ENCODE data around the gene TDRD6. TPM values are rescaled to one million over a fixed set of nuclear protein-coding genes. Genes with fewer than 3 reads are reported as not detected.

TDRD6 gene
- total RNA-seq, 1 donor from 2014 or later = 0.53 TPM

GRCh38 chr6:46688117-46688965 is 656 bp downstream of the TDRD6 start:
- intact Hi-C loops (cut with DNase I) = no loop called here
- no peaks in the 10 kb centered on the region for H3K9me3 ChIP-seq
- no peak overlapping the region for H3K27ac ChIP-seq
- no peaks in the 10 kb centered on the region for H3K4me1 ChIP-seq
- H3K36me3 ChIP-seq = no peaks in the 10 kb centered on the region
- H3K27me3 ChIP-seq = no peaks in the 10 kb centered on the region
- H3K4me3 ChIP-seq = no peak overlapping the region
- no peak for TF ChIP-seq CTCF (IDR thresholded peaks at IDR 0.05)
- no peak for DNase-seq (ENCODE audit: low spot score in 2 of 2)

DNA sequence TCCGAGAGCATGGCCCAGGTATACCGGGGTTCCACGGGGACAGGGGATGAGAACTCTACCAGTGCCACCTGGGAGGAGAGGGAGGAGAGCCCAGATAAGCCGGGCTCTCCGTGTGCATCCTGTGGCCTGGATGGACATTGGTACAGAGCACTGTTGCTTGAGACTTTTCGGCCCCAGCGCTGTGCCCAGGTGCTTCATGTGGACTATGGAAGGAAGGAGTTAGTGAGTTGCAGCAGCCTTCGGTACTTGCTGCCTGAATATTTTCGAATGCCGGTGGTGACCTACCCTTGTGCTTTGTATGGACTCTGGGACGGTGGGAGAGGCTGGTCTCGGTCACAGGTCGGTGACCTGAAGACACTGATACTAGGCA is 1.3 kb downstream of the TDRD6 start:
- Histone ChIP-seq H3K4me1 (no peaks in the 10 kb centered on the region), H3K27me3 (no peaks in the 10 kb centered on the region), H3K4me3 (no peak overlapping the region), H3K27ac (no peak overlapping the region), H3K36me3 (no peaks in the 10 kb centered on the region), H3K9me3 (no peaks in the 10 kb centered on the region)
- no peak for DNase-seq (ENCODE audit: low spot score in 2 of 2)
- intact Hi-C loops (cut with DNase I) = no loop called here
- TF ChIP-seq CTCF (IDR thresholded peaks at IDR 0.05) = no peak

GRCh38 chr6:46689657-46690056 is 2.0 kb downstream of the TDRD6 start:
- Histone ChIP-seq H3K4me1 (no peaks in the 10 kb centered on the region), H3K9me3 (no peaks in the 10 kb centered on the region), H3K27me3 (no peaks in the 10 kb centered on the region), H3K36me3 (no peaks in the 10 kb centered on the region), H3K4me3 (no peak overlapping the region), H3K27ac (no peak overlapping the region)
- TF ChIP-seq CTCF (IDR thresholded peaks at IDR 0.05) = no peak
- no peak for DNase-seq (ENCODE audit: low spot score in 2 of 2)
- intact Hi-C loops (cut with DNase I) = no loop called here

- no peak for TF ChIP-seq CTCF (IDR thresholded peaks at IDR 0.05)
- no peaks in the 10 kb centered on the region for H3K4me1 ChIP-seq
- no peak for DNase-seq (ENCODE audit: low spot score in 2 of 2)
These were observed 2.6 kb downstream of the TDRD6 start for GRCh38 chr6:46690141-46690755.

GRCh38 chr6:46690911-46691451 is 3.3 kb downstream of the TDRD6 start:
- TF ChIP-seq CTCF (IDR thresholded peaks at IDR 0.05) = no peak
- Histone ChIP-seq H3K9me3 (no peaks in the 10 kb centered on the region), H3K36me3 (no peaks in the 10 kb centered on the region), H3K4me3 (no peak overlapping the region), H3K27ac (no peak overlapping the region), H3K4me1 (no peaks in the 10 kb centered on the region), H3K27me3 (no peaks in the 10 kb centered on the region)
- no peak for DNase-seq (ENCODE audit: low spot score in 2 of 2)
- intact Hi-C loops (cut with DNase I) = no loop called here

More at GRCh38 chr6:46690141-46690755, 2.6 kb downstream of the TDRD6 start:
- Histone ChIP-seq H3K27ac (no peak overlapping the region), H3K9me3 (no peaks in the 10 kb centered on the region), H3K4me3 (no peak overlapping the region), H3K36me3 (no peaks in the 10 kb centered on the region), H3K27me3 (no peaks in the 10 kb centered on the region)
- intact Hi-C loops (cut with DNase I) = no loop called here
